ENCODE data around the gene UBE3C.

DNA sequence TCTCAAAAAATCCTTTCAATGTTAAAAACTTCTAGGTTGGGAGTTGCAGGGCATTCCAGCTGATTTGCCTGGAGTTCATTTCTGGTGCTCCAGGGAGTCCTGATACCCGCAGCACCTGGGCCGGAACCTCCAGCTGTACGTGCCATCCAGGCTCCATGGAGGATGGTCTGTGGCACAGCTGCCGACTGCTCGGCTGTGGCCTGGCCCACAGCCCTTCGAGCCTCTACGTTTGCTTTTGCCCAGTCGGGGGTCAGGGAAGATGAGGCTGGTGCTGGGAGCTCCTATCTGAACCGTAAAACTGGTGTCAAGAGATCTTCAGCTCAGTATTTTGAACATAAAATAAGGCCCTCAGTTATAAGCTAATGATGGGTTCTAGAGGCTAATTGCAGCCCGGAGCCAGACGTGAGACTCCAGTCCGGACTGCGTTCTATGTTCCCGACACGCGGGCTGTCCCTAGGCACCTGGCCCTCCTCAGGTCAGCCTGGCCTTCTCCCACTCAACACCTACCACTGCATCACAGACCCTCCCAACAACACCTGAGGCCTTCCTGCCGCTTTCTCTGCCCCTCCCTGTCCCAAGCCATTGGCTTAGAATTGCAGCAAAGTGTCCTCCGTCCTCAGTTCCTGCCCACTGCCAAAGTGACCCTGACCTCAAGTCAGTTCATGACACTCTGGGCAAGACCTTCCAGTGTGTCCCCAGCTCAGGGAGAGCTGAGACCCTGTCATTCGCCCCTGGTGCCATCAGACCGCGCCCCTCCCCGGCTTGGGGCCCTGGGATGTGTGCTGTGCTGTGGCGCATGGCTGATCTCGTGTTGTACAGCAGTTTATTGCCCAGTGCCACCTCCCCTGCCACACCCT is 133.9 kb downstream of the UBE3C start:
- no peak for TF ChIP-seq POLR2A (IDR thresholded peaks at IDR 0.05)
- TF ChIP-seq, protein P1, sequence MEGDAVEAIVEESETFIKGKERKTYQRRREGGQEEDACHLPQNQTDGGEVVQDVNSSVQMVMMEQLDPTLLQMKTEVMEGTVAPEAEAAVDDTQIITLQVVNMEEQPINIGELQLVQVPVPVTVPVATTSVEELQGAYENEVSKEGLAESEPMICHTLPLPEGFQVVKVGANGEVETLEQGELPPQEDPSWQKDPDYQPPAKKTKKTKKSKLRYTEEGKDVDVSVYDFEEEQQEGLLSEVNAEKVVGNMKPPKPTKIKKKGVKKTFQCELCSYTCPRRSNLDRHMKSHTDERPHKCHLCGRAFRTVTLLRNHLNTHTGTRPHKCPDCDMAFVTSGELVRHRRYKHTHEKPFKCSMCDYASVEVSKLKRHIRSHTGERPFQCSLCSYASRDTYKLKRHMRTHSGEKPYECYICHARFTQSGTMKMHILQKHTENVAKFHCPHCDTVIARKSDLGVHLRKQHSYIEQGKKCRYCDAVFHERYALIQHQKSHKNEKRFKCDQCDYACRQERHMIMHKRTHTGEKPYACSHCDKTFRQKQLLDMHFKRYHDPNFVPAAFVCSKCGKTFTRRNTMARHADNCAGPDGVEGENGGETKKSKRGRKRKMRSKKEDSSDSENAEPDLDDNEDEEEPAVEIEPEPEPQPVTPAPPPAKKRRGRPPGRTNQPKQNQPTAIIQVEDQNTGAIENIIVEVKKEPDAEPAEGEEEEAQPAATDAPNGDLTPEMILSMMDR (IDR thresholded peaks at IDR 0.05), result peak in 1 of 6 experiments; percentile 2
